HG02678 (cell line): ENCODE data around the gene DAP.
"Not testable (repeated sequence)": the region's sequence is repeated elsewhere in the genome, so short reads cannot be mapped to it uniquely, and the experiment has no call there.

Source experiments
- ATAC-seq: cut with Tn5 transposase; IDR thresholded peaks from one replicate; pipeline ENCODE4 v1.9.1; 2021; ENCODE audit warnings: mild to moderate bottlenecking, moderate library complexity; ENCODE audit not compliant: unreplicated experiment

The DAP gene

GRCh38 chr5:10635867-10636350, 125.1 kb downstream of the DAP start:
- peak; percentile 0 for ATAC-seq

- peak; percentile 65 for ATAC-seq
Observed at GRCh38 chr5:10635257-10635866, 125.7 kb downstream of the DAP start.

- ATAC-seq = no peak
Observed at GRCh38 chr5:10634562-10634961, 126.5 kb downstream of the DAP start.

GRCh38 chr5:10634050-10634449, 127.0 kb downstream of the DAP start:
- ATAC-seq = no peak

GRCh38 chr5:10633271-10634049, 127.6 kb downstream of the DAP start:
- ATAC-seq = no peak

- peak; percentile 47 for ATAC-seq
Observed at GRCh38 chr5:10632110-10632761, 128.8 kb downstream of the DAP start.

- ATAC-seq = no peak
Observed at GRCh38 chr5:10631316-10631996, 129.6 kb downstream of the DAP start.

- not testable (repeated sequence) for ATAC-seq
Observed at GRCh38 chr5:10630744-10631143, 130.3 kb downstream of the DAP start.

GRCh38 chr5:10630126-10630525, 130.9 kb downstream of the DAP start:
- no peak for ATAC-seq

- ATAC-seq = no peak
Observed at GRCh38 chr5:10629682-10630081, 131.4 kb downstream of the DAP start.
